Measurements from ENCODE around the gene RHBDD2. TPM values are rescaled to one million over a fixed set of nuclear protein-coding genes. Genes with fewer than 3 reads are reported as not detected.

RHBDD2 gene
- total and polyA plus RNA-seq, 12 donors = 123 to 575 (median 228) TPM

GRCh38 chr7:75876126-75876881, 2.5 kb upstream of the RHBDD2 start:
- no peaks in the 10 kb centered on the region for H3K9me3 ChIP-seq (replicated peaks in 1 of 3)
- H3K27me3 ChIP-seq = no peaks in the 10 kb centered on the region
- TF ChIP-seq POLR2A (IDR thresholded peaks at IDR 0.05) (no peak), CTCF (IDR thresholded peaks at IDR 0.05) (no peak)
- H3K36me3 ChIP-seq (replicated peaks in 1 of 2) = peaks cover 0 to 8% of the 10 kb centered on the region in 2 donors
- WGBS, 4 donors = 61 to 72% (median 68%) methylated on average over 11 of the region's 11 CpGs
- peak overlapping the region in 1 of 5 donors; percentile 43 for H3K27ac ChIP-seq
- H3K4me1 ChIP-seq (replicated peaks in 1 of 2) = peaks cover 13 to 39% of the 10 kb centered on the region in 2 donors
- peak in 1 of 7 donors; percentile 44 for DNase-seq
- intact Hi-C loops (cut with DNase I) = loop anchor here in 1 of 2 donors (10.0 kb wide), 1 partner anchor 118 kb away; the partner anchor contains the start of gene TMEM120A
- H3K4me3 ChIP-seq = no peak overlapping the region

GRCh38 chr7:75878312-75878768, 494 bp upstream of the RHBDD2 start:
- Histone ChIP-seq H3K36me3 (replicated peaks in 1 of 2) (peaks cover 0 to 29% of the 10 kb centered on the region in 2 donors), H3K4me3 (peak overlapping the region in 2 of 4 donors; percentile 93 to 94), H3K4me1 (replicated peaks in 1 of 2) (peaks cover 13 to 29% of the 10 kb centered on the region in 2 donors), H3K9me3 (replicated peaks in 1 of 3) (no peaks in the 10 kb centered on the region), H3K27me3 (no peaks in the 10 kb centered on the region), H3K27ac (peak overlapping the region in 4 of 5 donors; percentile 33 to 95 (median 74))
- DNase-seq = no peak
- 5 to 11% (median 8%) methylated on average over 10 of the region's 10 CpGs for WGBS, 4 donors
- TF ChIP-seq CTCF (IDR thresholded peaks at IDR 0.05) (no peak), POLR2A (IDR thresholded peaks at IDR 0.05) (no peak)
- intact Hi-C loops (cut with DNase I) = loop anchor here in 1 of 2 donors (10.0 kb wide), 1 partner anchor 116 kb away; the partner anchor contains the start of gene TMEM120A

- Histone ChIP-seq H3K4me3 (peak overlapping the region in 3 of 4 donors; percentile 81 to 94 (median 93)), H3K4me1 (replicated peaks in 1 of 2) (peaks cover 13 to 29% of the 10 kb centered on the region in 2 donors), H3K27me3 (no peaks in the 10 kb centered on the region), H3K36me3 (replicated peaks in 1 of 2) (peaks cover 0 to 43% of the 10 kb centered on the region in 2 donors), H3K9me3 (replicated peaks in 1 of 3) (no peaks in the 10 kb centered on the region), H3K27ac (peak overlapping the region; percentile 81 to 95 (median 86))
- 3 to 6% (median 5%) methylated on average over 8 of the region's 8 CpGs for WGBS, 4 donors
- peak in 5 of 7 donors; percentile 48 to 87 (median 69) for DNase-seq
- intact Hi-C loops (cut with DNase I) = loop anchor here in 1 of 2 donors (10.0 kb wide), 1 partner anchor 115 kb away; the partner anchor contains the start of gene TMEM120A
- TF ChIP-seq POLR2A (IDR thresholded peaks at IDR 0.05) = no peak
- no peak for TF ChIP-seq CTCF (IDR thresholded peaks at IDR 0.05)
Observed at GRCh38 chr7:75879771-75880184, 944 bp downstream of the RHBDD2 start.

GRCh38 chr7:75880242-75880641, 1.4 kb downstream of the RHBDD2 start:
- WGBS, 4 donors = 75 to 79% (median 76%) methylated on average over 4 of the region's 4 CpGs
- Histone ChIP-seq H3K9me3 (replicated peaks in 1 of 3) (no peaks in the 10 kb centered on the region), H3K4me1 (replicated peaks in 1 of 2) (peaks cover 13 to 29% of the 10 kb centered on the region in 2 donors), H3K4me3 (peak overlapping the region in 1 of 4 donors; percentile 93), H3K27ac (peak overlapping the region; percentile 7 to 95 (median 73)), H3K27me3 (no peaks in the 10 kb centered on the region), H3K36me3 (replicated peaks in 1 of 2) (peaks cover 0 to 48% of the 10 kb centered on the region in 2 donors)
- TF ChIP-seq CTCF (IDR thresholded peaks at IDR 0.05) (no peak), POLR2A (IDR thresholded peaks at IDR 0.05) (no peak)
- no peak for DNase-seq
- intact Hi-C loops (cut with DNase I) = no loop called here
